ENCODE data around the gene CYB5R3.

- TF ChIP-seq CTCF (IDR thresholded peaks at IDR 0.05) (no peak), POLR2AphosphoS5 (IDR thresholded peaks at IDR 0.05) (no peak), POLR2A (IDR thresholded peaks at IDR 0.05) (no peak)
Observed at GRCh38 chr22:42695294-42695693, 46.1 kb upstream of the CYB5R3 start.

Measured in prostate gland (tissue), 2 donors.